HG03039 (cell line): Measurements from ENCODE around the gene CUL2.

Experiments used
- ATAC-seq: cut with Tn5 transposase; IDR thresholded peaks from one replicate; pipeline ENCODE4 v1.9.1; 2021; ENCODE audit warnings: mild to moderate bottlenecking, moderate library complexity; ENCODE audit not compliant: unreplicated experiment

The CUL2 gene

GRCh38 chr10:35090162-35090954, at the start of gene CUL2:
Gene CUL2 (minus strand): TSS chr10:35090341. CDS start chr10:35071317, 19,024 bp downstream.
- ATAC-seq, result peak; percentile 91

DNA sequence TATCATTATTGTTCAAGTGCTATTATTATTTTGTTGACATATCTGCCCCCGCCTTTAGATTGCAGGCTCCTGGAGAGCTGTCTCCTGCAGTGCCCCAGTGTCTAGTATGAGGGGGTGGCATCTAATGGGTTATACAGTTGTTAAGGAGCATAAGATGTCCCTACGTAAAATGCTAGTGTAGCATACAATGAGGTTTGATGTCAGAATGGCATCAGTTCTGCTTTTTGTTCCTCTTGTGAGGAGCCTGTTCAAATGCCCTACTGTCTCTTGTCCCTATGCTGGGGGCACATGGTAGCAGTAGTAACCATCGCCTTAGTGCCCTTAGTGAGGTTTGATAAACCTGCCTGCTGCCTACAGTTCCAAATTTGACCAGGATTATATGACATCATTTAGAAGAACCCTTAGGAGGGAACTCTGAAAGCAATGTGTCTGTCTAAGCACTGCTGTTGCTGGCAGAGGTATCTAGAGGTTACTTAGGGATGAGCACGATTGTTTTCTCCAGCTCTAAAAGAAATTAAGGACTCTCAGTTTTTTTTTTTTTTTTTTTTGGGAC, 46.2 kb upstream of the CUL2 start:
- ATAC-seq, result no peak

DNA sequence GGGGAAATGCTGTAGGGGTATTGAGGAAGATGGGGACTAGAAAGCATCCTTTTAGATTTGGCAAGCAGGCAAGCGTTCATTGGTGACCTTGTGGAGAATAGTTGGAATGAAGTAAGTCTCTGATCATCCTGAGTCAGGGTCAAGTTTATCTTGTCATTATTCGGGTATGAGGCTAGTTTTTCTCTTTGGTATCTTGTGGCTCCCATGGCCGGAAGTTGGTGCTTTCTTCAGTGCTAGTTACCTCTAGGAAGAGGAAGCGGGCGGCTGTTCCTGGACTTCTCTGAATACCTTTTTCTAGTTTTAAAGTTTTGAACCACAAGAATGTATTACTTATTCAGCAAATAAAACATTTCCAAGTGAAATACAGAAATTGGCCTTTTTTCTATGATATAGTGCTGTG, 45.7 kb upstream of the CUL2 start:
- no peak for ATAC-seq

DNA sequence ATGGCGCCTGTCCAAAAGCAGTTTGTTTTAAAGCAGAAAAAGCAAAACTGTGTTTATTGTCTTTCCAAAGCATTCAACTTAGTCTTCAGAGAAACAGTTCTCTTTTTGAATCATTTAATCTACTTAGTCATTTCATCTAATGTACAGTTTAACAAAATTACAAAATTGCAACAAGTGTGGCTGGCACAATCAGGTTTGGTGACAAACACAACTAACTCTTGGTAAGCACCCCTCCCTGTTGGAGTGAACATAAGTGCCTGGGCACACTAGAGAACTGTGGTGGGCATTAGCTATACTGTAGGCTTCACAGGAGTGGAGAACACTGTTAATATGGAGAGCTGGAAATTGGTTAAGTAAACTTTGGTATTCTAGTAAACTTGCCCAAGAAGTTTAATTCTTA, 43.4 kb upstream of the CUL2 start:
- no peak for ATAC-seq

- ATAC-seq, result no peak
Observed at GRCh38 chr10:35132727-35133126, 42.6 kb upstream of the CUL2 start.

GRCh38 chr10:35130663-35131062, 40.5 kb upstream of the CUL2 start:
- ATAC-seq, result no peak

DNA sequence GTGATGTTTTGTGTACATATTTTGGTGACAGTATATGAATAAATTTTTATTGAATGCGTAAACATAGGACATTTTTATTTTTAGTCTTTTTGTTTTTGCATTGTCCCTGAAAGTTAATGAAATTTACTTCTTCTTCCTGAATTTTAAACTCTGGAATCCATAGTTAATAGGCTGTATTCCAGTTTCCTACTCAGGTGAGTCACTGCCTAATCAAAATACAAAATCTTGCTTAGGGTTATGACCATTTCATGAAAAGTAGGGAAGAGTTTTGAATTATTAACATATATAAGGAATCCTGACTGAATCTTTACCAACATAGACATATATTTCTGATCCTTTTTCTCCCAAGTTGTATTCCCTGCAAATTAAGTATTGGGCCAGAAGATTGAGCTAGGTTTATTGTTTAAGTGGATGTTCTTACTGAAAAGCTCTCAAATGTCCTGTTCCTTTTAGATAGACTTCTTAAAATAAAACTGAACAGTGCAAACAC, 39.1 kb upstream of the CUL2 start:
- no peak for ATAC-seq

DNA sequence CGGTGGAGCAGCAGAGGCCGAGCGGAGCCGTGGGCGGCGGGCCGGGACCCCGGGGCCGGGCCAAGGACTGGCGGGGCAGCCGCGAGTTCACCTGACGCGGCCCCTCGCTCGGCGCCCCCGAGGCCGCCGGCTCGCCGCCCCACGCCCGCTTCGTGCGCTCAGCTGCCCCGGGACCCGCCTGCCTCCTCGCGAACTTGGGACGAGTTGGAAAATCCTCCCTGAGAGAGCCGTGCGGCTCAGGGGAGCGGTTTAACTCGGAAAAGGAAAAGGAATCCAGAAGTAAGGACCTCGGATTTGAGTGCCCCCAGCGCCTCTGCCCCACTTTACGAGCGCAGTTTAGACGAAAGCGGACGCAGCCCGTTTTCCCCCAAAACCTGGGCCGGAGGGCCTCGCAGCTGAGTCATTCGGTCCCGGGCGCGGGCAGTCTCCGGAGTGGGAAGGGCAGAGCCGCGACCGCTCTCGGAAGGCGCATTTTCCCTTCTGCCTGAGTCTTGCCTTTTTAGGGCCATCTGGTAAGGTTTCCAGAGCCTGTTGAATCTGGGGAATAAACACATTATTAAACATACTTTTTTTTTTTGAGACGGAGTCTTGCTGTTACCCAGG, 37.2 kb upstream of the CUL2 start:
- ATAC-seq, result peak; percentile 13

GRCh38 chr10:35126530-35127288, 36.6 kb upstream of the CUL2 start, which contains the start of gene CREM:
Gene CREM (plus strand): TSS chr10:35126846. CDS start chr10:35137836, 10,990 bp downstream.
- peak; percentile 78 for ATAC-seq

DNA sequence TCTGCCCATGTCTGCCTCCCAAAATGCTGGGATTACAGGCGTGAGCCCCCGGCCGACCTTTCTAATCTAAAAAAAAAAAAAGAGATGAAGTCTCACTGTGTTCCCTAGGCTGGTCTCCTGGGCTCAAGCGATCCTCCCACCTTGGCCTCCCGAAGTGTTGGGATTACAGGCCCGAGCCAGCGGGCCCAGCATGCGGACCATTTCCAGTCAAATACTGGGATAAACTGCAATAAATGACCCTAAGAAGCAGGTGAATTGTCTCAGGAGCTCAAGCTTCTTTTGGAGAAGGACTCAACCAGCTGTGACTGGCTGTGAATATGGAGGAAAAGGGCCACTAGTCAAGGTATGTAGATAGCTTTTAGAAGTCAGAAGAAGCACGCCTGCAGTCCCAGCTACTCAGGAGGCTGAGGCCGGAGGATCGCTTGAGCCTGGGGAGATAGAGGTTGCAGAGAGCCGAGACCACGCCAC, 36.0 kb upstream of the CUL2 start:
- no peak for ATAC-seq

DNA sequence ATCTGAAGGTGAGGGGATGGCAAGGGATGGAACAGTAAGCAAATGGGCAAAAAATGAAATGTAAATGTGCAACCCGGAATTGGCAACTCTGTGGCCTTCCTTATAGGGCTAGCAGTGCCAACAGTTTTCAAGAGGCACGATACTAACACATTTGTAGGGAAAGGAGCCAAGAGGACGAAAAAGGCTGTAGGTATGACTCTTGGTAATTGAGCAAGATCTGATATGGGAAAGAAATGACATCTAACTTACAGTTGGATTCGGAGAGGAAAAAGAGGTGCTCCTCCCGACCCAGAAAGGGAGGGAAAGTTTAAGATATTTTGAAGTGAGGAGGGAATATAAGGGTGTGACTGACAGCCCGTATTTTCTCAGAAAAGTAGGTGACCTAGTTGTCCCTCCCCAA, 34.4 kb upstream of the CUL2 start:
- no peak for ATAC-seq

DNA sequence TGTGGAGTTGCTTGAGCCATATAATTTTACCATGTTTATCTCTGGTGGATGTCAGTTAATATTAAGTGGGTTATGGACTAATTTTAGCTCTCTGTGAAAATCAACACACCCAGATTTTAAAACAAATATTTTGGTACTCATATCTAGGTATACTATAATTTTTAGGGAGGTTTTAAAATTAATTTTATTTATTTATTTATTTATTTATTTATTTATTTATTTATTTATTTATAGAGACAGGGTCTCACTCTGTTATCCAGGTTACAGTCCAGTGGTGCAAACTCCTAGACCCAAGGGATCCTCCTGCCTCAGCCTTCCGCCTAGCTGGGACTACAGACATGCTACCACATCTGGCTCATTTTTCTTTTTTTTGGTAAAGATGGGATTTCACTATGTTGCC, 29.2 kb upstream of the CUL2 start:
- ATAC-seq, result no peak

DNA sequence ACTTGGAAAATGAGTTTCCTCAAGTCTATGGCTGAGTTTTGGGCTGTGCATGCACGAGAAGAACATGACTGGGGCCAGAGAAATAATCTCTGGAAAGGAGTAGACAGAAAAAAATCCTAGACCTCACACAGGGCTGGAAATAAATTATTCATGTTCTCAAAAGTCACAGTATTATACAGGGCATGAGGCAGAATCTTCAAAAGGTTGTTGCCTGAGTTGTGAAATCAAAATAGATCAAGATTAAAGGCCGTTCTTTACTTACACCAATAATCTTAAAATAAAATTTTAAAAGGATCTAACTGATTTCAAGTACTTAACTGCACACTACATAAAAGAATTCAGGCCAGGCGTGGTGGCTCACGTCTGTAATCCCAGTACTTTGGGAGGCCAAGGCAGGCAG, 22.4 kb upstream of the CUL2 start:
- no peak for ATAC-seq

DNA sequence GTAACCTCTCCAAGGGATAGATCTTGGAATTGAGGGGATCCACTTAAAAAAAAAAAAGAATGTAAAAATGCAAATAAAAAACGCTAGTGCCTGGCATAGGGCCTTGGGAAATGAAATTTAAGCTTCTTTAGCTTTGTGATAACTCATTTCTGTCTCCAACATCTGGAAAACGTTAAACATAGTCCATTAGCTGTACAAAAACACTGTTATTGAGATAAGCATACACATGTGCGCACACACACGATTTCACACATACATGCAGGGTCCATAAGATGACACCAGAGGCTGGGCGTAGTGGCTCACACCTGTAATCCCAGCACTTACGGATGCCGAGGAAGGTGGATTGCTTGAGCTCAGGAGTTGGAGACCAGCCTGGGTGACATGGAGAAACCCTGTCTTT, 13.7 kb upstream of the CUL2 start:
- no peak for ATAC-seq

GRCh38 chr10:35097510-35097909, 7.4 kb upstream of the CUL2 start:
- ATAC-seq, result no peak

DNA sequence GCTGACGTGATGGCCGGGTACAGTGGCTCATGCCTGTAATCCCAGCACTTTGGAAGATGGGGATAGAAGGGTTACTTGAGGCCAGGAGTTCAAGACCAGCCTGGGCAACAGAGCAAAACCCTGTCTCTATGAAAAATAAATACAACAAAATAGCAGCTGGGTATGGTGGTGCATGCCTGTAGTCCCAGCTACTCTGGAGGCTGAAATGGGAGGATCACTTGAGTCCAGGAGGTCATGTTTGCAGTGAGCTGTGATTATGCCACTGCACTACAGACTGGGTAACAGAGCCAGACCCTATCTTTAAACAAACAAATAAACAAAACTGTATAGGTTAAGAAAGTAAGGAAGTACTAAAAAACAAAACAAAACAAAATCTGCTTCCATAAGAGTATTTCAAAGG, 6.2 kb upstream of the CUL2 start:
- no peak for ATAC-seq

- ATAC-seq, result no peak
Observed at GRCh38 chr10:35092851-35093250, 2.7 kb upstream of the CUL2 start.

GRCh38 chr10:35091994-35092790, 2.1 kb upstream of the CUL2 start:
- ATAC-seq, result no peak

DNA sequence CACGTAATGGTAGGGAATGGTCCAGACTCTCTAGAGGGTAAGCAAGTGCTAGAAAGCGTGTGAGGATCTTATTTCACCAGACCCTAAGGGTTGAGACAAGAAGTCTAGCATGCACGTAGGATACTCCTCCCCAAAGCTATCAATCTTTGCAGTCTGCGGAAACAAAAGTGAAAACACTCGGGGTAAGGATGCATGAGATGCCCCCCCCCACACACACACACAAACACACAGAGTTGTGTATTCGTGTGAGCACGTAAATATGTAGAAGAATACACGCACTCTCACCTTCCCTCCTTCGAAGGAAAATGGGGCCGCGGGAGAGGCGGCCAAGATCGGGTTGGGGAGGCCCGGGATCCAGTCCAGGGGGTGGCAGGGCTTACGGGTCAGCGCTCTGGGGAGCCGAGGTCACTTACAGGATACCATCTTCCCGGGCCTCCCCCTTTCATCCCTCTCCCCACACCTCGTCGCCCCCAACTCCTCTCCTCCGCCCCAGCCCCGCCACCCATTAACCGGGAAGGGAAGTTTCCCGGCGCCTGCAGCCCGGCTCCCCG, 455 bp downstream of the CUL2 start:
- peak; percentile 29 for ATAC-seq

DNA sequence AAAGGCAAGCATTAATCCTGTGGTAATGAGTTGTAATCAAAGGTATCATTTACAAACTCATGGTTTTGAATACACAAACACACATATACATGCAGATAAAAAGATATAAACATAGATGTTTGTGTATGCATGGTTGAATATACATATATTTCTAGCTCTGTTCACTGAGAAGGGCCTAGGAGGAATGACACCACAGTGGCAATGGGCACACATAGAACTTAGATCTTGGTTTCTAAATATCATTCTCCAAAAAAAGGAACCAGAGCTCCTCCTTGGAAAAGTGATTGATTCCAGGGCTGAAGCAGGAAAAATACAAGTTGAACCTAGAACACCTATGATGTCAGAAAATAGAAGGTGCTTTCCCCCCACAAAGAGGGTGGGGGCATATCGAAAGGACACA, 6.9 kb downstream of the CUL2 start:
- no peak for ATAC-seq
